Fibroblast of lung (primary cell): Measurements from ENCODE around the gene AP2A2. TPM values are rescaled to one million over a fixed set of nuclear protein-coding genes. Genes with fewer than 3 reads are reported as not detected.

ENCODE experiments used
- DNase-seq, 2 donors: peaks; one replicate each; pipeline versions ENCODE4 v3.0.0 to v3.0.0-alpha.2; 2010; ENCODE audit warnings: low read depth in 2 of 2
- H2AFZ ChIP-seq: 2 replicates; pipeline ENCODE4 v1.5.1; 2012; ENCODE audit warnings: low read length, control low read depth, inconsistent platforms
- H3K27ac ChIP-seq: 2 replicates; pipeline ENCODE4 v1.5.1; 2011; ENCODE audit warnings: low read length, control low read depth; ENCODE audit not compliant: insufficient read depth
- H3K27me3 ChIP-seq: 2 replicates; pipeline ENCODE4 v1.5.1; 2011; ENCODE audit warnings: mild to moderate bottlenecking, low read length; ENCODE audit not compliant: control insufficient read depth, insufficient read depth
- H3K36me3 ChIP-seq: 2 replicates; pipeline ENCODE4 v1.5.1; 2011; ENCODE audit warnings: low read length; ENCODE audit not compliant: control insufficient read depth, insufficient read depth
- H3K4me1 ChIP-seq: 2 replicates; pipeline ENCODE4 v1.5.1; 2011; ENCODE audit warnings: low read length; ENCODE audit not compliant: control insufficient read depth, insufficient read depth; ENCODE audit errors: extremely low read depth
- H3K4me2 ChIP-seq: 2 replicates; pipeline ENCODE4 v1.5.1; 2011; ENCODE audit warnings: low read length, control low read depth; ENCODE audit not compliant: insufficient read depth; ENCODE audit errors: extremely low read depth
- H3K4me3 ChIP-seq, 4 experiments: fragments of 200-600 bp in 1 of 4; sonication (generic) in 1 of 4; replicated peaks in 1 of 4; 2 replicates each; pipeline ENCODE4 v1.5.1; 2011 to 2016; ENCODE audit warnings: low read length in 4 of 4, low read depth in 3 of 4, mild to moderate bottlenecking in 3 of 4, control low read depth in 2 of 4, inconsistent platforms in 1 of 4, mixed read lengths in 1 of 4; ENCODE audit not compliant: insufficient read depth in 1 of 4; ENCODE audit errors: control extremely low read depth in 1 of 4
- H3K79me2 ChIP-seq: 2 replicates; pipeline ENCODE4 v1.5.1; 2012; ENCODE audit warnings: mild to moderate bottlenecking, low read length, inconsistent platforms; ENCODE audit not compliant: control insufficient read depth, insufficient read depth
- H3K9ac ChIP-seq: 2 replicates; pipeline ENCODE4 v1.5.1; 2011; ENCODE audit warnings: mild to moderate bottlenecking, low read length, control low read depth; ENCODE audit not compliant: insufficient read depth
- H3K9me3 ChIP-seq: 2 replicates; pipeline ENCODE4 v1.5.1; 2012; ENCODE audit warnings: low read depth, low read length; ENCODE audit not compliant: control insufficient read depth, insufficient read depth
- H4K20me1 ChIP-seq: 2 replicates; pipeline ENCODE4 v1.5.1; 2011; ENCODE audit warnings: low read length; ENCODE audit not compliant: control insufficient read depth, insufficient read depth; ENCODE audit errors: extremely low read depth
- CTCF ChIP-seq, 2 donors: IDR thresholded peaks in 1 of 2; conservative IDR thresholded peaks in 1 of 2; 1 replicate in 1 of 2; 2 replicates in 1 of 2; pipeline ENCODE4 v1.5.1; 2011 to 2012; ENCODE audit warnings: low read length in 2 of 2, control low read depth in 1 of 2, inconsistent platforms in 1 of 2, low read depth in 1 of 2, mild to moderate bottlenecking in 1 of 2
- EZH2 ChIP-seq: IDR thresholded peaks from 2 replicates; pipeline ENCODE4 v1.5.1; 2012; ENCODE audit warnings: low read length, control low read depth, mild to moderate bottlenecking; ENCODE audit errors: missing control alignments
- polyA plus RNA-seq, 2 donors: library from polyadenylated mRNA; depleted of rRNA in 1 of 2; stranded (reverse) in 1 of 2; unstranded in 1 of 2; fragments of >200 nt; gene quantifications; 2 replicates each; pipeline ENCODE4 v1.2.1, GENCODE V29; 2011 to 2012; ENCODE audit warnings: missing spikeins in 1 of 2
- total RNA-seq: library from RNA; depleted of rRNA; stranded (reverse); fragments of >200 nt; gene quantifications from 2 replicates; pipeline ENCODE4 v1.2.1, GENCODE V29; 2014

AP2A2 gene
- total and polyA plus RNA-seq, 2 donors (not counting 1 experiment from before 2014, with no cell fraction given), result 21.6 to 46.1 TPM

GRCh38 chr11:986270-986951 is 60.7 kb downstream of the AP2A2 start:
- no peaks in the 10 kb centered on the region for H3K27me3 ChIP-seq
- TF ChIP-seq EZH2, result no peak
- no peak for TF ChIP-seq CTCF (conservative IDR thresholded peaks at IDR 0.05 in 1 of 2, IDR thresholded peaks at IDR 0.05 in 1 of 2; ENCODE audit: low read depth in 1 of 2, low read length in 2 of 2)
- no peaks in the 10 kb centered on the region for H3K79me2 ChIP-seq
- H3K36me3 ChIP-seq, result peaks cover 17% of the 10 kb centered on the region
- no peak for DNase-seq
- H4K20me1 ChIP-seq, result no peaks in the 10 kb centered on the region
- H3K27ac ChIP-seq, result no peak overlapping the region
- no peak overlapping the region for H3K4me2 ChIP-seq
- H3K9me3 ChIP-seq, result no peaks in the 10 kb centered on the region
- no peak overlapping the region for H2AFZ ChIP-seq
- no peak overlapping the region for H3K9ac ChIP-seq
- no peaks in the 10 kb centered on the region for H3K4me1 ChIP-seq
- H3K4me3 ChIP-seq, result no peak overlapping the region

- H3K27ac ChIP-seq, result no peak overlapping the region
- peaks cover 16% of the 10 kb centered on the region for H3K36me3 ChIP-seq
- no peaks in the 10 kb centered on the region for H3K79me2 ChIP-seq
- H3K4me3 ChIP-seq, result no peak overlapping the region
- no peak for TF ChIP-seq CTCF (conservative IDR thresholded peaks at IDR 0.05 in 1 of 2, IDR thresholded peaks at IDR 0.05 in 1 of 2; ENCODE audit: low read depth in 1 of 2, low read length in 2 of 2)
- TF ChIP-seq EZH2, result no peak
- H4K20me1 ChIP-seq, result no peaks in the 10 kb centered on the region
- no peak overlapping the region for H2AFZ ChIP-seq
- H3K9ac ChIP-seq, result no peak overlapping the region
- H3K4me1 ChIP-seq, result no peaks in the 10 kb centered on the region
- no peaks in the 10 kb centered on the region for H3K27me3 ChIP-seq
- H3K4me2 ChIP-seq, result no peak overlapping the region
- no peaks in the 10 kb centered on the region for H3K9me3 ChIP-seq
- DNase-seq, result no peak
Observed at GRCh38 chr11:986952-987305, 61.3 kb downstream of the AP2A2 start.

- H3K27ac ChIP-seq, result no peak overlapping the region
- H3K9me3 ChIP-seq, result no peaks in the 10 kb centered on the region
- no peaks in the 10 kb centered on the region for H3K4me1 ChIP-seq
- H3K79me2 ChIP-seq, result no peaks in the 10 kb centered on the region
- H4K20me1 ChIP-seq, result no peaks in the 10 kb centered on the region
- no peak overlapping the region for H3K9ac ChIP-seq
- peaks cover 20% of the 10 kb centered on the region for H3K36me3 ChIP-seq
- H3K4me2 ChIP-seq, result no peak overlapping the region
- H2AFZ ChIP-seq, result no peak overlapping the region
- TF ChIP-seq CTCF (conservative IDR thresholded peaks at IDR 0.05 in 1 of 2, IDR thresholded peaks at IDR 0.05 in 1 of 2; ENCODE audit: low read depth in 1 of 2, low read length in 2 of 2), result no peak
- TF ChIP-seq EZH2, result no peak
- H3K4me3 ChIP-seq, result no peak overlapping the region
- DNase-seq, result no peak
- H3K27me3 ChIP-seq, result no peaks in the 10 kb centered on the region
Observed at GRCh38 chr11:987671-988070, 62.0 kb downstream of the AP2A2 start.
